ENCODE measurements around the gene WIPF2. TPM values are rescaled to one million over a fixed set of nuclear protein-coding genes. Genes with fewer than 3 reads are reported as not detected.

WIPF2 gene
- polyA plus RNA-seq, 1 donor (not counting 4 experiments of a cell fraction or from before 2014, with no cell fraction given), result 8.5 TPM

DNA sequence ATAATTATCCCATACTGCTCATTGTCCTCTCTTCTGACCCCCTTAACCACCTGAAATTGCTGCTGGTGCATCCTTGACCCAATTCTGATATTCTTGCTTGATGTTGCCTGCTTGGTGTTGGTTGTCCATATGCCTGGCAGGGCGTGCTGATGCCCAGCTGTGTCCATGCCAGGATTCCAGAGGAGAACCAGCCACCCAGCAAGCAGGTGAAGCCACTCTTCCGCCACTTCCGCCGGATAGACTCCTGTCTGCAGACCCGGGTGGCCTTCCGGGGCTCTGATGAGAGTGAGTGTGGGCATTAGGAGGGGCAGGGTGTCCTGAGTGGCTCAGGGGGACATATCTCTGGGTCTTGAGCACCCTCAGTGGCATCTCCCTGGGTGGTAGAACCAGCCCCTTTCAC, 30.4 kb upstream of the WIPF2 start:
- TF ChIP-seq, protein P1, sequence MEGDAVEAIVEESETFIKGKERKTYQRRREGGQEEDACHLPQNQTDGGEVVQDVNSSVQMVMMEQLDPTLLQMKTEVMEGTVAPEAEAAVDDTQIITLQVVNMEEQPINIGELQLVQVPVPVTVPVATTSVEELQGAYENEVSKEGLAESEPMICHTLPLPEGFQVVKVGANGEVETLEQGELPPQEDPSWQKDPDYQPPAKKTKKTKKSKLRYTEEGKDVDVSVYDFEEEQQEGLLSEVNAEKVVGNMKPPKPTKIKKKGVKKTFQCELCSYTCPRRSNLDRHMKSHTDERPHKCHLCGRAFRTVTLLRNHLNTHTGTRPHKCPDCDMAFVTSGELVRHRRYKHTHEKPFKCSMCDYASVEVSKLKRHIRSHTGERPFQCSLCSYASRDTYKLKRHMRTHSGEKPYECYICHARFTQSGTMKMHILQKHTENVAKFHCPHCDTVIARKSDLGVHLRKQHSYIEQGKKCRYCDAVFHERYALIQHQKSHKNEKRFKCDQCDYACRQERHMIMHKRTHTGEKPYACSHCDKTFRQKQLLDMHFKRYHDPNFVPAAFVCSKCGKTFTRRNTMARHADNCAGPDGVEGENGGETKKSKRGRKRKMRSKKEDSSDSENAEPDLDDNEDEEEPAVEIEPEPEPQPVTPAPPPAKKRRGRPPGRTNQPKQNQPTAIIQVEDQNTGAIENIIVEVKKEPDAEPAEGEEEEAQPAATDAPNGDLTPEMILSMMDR (optimal IDR thresholded peaks at IDR 0.05 in 1 of 3, IDR thresholded peaks at IDR 0.05 in 1 of 3, conservative IDR thresholded peaks at IDR 0.05 in 1 of 3; ENCODE audit: extremely low read depth in 1 of 3, insufficient read depth in 2 of 3, low read length in 3 of 3), result no peak
- TF ChIP-seq EZH2 (IDR thresholded peaks at IDR 0.05; ENCODE audit: low read length), result no peak
- H3K9ac ChIP-seq (ENCODE audit: control insufficient read depth, extremely low read depth, insufficient read depth, low read length), result no peak overlapping the region
- no peaks in the 10 kb centered on the region for H3K79me2 ChIP-seq (ENCODE audit: control insufficient read depth, insufficient read depth, low read length)
- DNase-seq (ENCODE audit: low read depth, low spot score), result no peak
- no peak overlapping the region for H3K27ac ChIP-seq (ENCODE audit: control insufficient read depth, insufficient read depth, low read length)
- no peak for FAIRE-seq
- peaks cover 4% of the 10 kb centered on the region for H3K4me1 ChIP-seq (ENCODE audit: control insufficient read depth, extremely low read depth, insufficient read depth, low read length)
- dilution Hi-C loops (cut with MboI; ENCODE audit: extremely low pct_ligation_motif_present, low sequenced_read_pairs), result no loop called here
- no peak overlapping the region for H3K4me3 ChIP-seq (ENCODE audit: control insufficient read depth in 2 of 3, extremely low read depth in 1 of 3, insufficient read depth in 2 of 3, low read depth in 1 of 3, low read length in 3 of 3)
- no peaks in the 10 kb centered on the region for H3K9me3 ChIP-seq (ENCODE audit: control insufficient read depth, low read depth, low read length)
- H4K20me1 ChIP-seq (ENCODE audit: control insufficient read depth, extremely low read depth, insufficient read depth, low read length), result no peaks in the 10 kb centered on the region
- H3K27me3 ChIP-seq (ENCODE audit: control insufficient read depth, extremely low read depth, insufficient read depth, low read length), result no peaks in the 10 kb centered on the region
- no peak overlapping the region for H2AFZ ChIP-seq (ENCODE audit: control insufficient read depth, low read length)
- no peak overlapping the region for H3K4me2 ChIP-seq (ENCODE audit: control insufficient read depth, extremely low read depth, insufficient read depth, low read depth, low read length)
- H3K36me3 ChIP-seq (ENCODE audit: control insufficient read depth in 2 of 2, extremely low read depth in 1 of 2, insufficient read depth in 2 of 2, low read length in 2 of 2), result peaks cover 16% of the 10 kb centered on the region in 2 experiments
- H3K9me1 ChIP-seq (ENCODE audit: control insufficient read depth, extremely low read depth, insufficient read depth, low read length), result no peaks in the 10 kb centered on the region

- Histone ChIP-seq H3K4me2 (ENCODE audit: control insufficient read depth, extremely low read depth, insufficient read depth, low read depth, low read length) (no peak overlapping the region), H3K79me2 (ENCODE audit: control insufficient read depth, insufficient read depth, low read length) (no peaks in the 10 kb centered on the region), H3K9ac (ENCODE audit: control insufficient read depth, extremely low read depth, insufficient read depth, low read length) (no peak overlapping the region), H2AFZ (ENCODE audit: control insufficient read depth, low read length) (no peak overlapping the region), H3K27ac (ENCODE audit: control insufficient read depth, insufficient read depth, low read length) (no peak overlapping the region), H4K20me1 (ENCODE audit: control insufficient read depth, extremely low read depth, insufficient read depth, low read length) (no peaks in the 10 kb centered on the region), H3K9me1 (ENCODE audit: control insufficient read depth, extremely low read depth, insufficient read depth, low read length) (no peaks in the 10 kb centered on the region), H3K36me3 (ENCODE audit: control insufficient read depth in 2 of 2, extremely low read depth in 1 of 2, insufficient read depth in 2 of 2, low read length in 2 of 2) (peaks cover 16 to 17% of the 10 kb centered on the region in 2 experiments), H3K4me1 (ENCODE audit: control insufficient read depth, extremely low read depth, insufficient read depth, low read length) (peaks cover 16% of the 10 kb centered on the region), H3K27me3 (ENCODE audit: control insufficient read depth, extremely low read depth, insufficient read depth, low read length) (no peaks in the 10 kb centered on the region), H3K9me3 (ENCODE audit: control insufficient read depth, low read depth, low read length) (no peaks in the 10 kb centered on the region), H3K4me3 (ENCODE audit: control insufficient read depth in 2 of 3, extremely low read depth in 1 of 3, insufficient read depth in 2 of 3, low read depth in 1 of 3, low read length in 3 of 3) (no peak overlapping the region)
- FAIRE-seq (no peak), DNase-seq (ENCODE audit: low read depth, low spot score) (no peak)
- TF ChIP-seq EZH2 (IDR thresholded peaks at IDR 0.05; ENCODE audit: low read length), result no peak
- TF ChIP-seq, protein P1 (optimal IDR thresholded peaks at IDR 0.05 in 1 of 3, IDR thresholded peaks at IDR 0.05 in 1 of 3, conservative IDR thresholded peaks at IDR 0.05 in 1 of 3; ENCODE audit: extremely low read depth in 1 of 3, insufficient read depth in 2 of 3, low read length in 3 of 3), result peak in 2 of 3 experiments; percentile 37 to 58
- dilution Hi-C loops (cut with MboI; ENCODE audit: extremely low pct_ligation_motif_present, low sequenced_read_pairs), result no loop called here
Measured at GRCh38 chr17:40190197-40191021, 28.7 kb upstream of the WIPF2 start.

All from keratinocyte (primary cell).